ENCODE data around the gene SLC25A22. TPM values are rescaled to one million over a fixed set of nuclear protein-coding genes. Genes with fewer than 3 reads are reported as not detected.

Gene SLC25A22
- total and polyA plus RNA-seq, 9 of the 15 experiments (the other 6 are each of a cell fraction or from before 2014, with no cell fraction given) = 0.41 to 55.4 (median 11.4) TPM

GRCh38 chr11:838441-839279 lies 40.6 kb upstream of the SLC25A22 start (continued):
- TF ChIP-seq, protein P1, sequence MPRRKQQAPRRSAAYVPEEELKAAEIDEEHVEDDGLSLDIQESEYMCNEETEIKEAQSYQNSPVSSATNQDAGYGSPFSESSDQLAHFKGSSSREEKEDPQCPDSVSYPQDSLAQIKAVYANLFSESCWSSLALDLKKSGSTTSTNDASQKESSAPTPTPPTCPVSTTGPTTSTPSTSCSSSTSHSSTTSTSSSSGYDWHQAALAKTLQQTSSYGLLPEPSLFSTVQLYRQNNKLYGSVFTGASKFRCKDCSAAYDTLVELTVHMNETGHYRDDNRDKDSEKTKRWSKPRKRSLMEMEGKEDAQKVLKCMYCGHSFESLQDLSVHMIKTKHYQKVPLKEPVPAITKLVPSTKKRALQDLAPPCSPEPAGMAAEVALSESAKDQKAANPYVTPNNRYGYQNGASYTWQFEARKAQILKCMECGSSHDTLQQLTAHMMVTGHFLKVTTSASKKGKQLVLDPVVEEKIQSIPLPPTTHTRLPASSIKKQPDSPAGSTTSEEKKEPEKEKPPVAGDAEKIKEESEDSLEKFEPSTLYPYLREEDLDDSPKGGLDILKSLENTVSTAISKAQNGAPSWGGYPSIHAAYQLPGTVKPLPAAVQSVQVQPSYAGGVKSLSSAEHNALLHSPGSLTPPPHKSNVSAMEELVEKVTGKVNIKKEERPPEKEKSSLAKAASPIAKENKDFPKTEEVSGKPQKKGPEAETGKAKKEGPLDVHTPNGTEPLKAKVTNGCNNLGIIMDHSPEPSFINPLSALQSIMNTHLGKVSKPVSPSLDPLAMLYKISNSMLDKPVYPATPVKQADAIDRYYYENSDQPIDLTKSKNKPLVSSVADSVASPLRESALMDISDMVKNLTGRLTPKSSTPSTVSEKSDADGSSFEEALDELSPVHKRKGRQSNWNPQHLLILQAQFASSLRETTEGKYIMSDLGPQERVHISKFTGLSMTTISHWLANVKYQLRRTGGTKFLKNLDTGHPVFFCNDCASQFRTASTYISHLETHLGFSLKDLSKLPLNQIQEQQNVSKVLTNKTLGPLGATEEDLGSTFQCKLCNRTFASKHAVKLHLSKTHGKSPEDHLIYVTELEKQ (CRISPR knock-in tag; IDR thresholded peaks at IDR 0.05) = no peak
- TF ChIP-seq SMARCC2 (IDR thresholded peaks at IDR 0.05; ENCODE audit: low read depth) (no peak), HNRNPL (IDR thresholded peaks at IDR 0.05; ENCODE audit: low read depth, low read length) (no peak), RFX7 (CRISPR knock-in tag; IDR thresholded peaks at IDR 0.05) (no peak), KDM4B (IDR thresholded peaks at IDR 0.05; ENCODE audit: borderline replicate concordance in 2 of 2, low read depth in 1 of 2) (no peak), BCOR (IDR thresholded peaks at IDR 0.05) (no peak), ATF3 (IDR thresholded peaks at IDR 0.05) (no peak), ATF3 (CRISPR knock-in tag; conservative IDR thresholded peaks at IDR 0.05) (no peak), PPARD (CRISPR knock-in tag; IDR thresholded peaks at IDR 0.05) (no peak), CHD7 (IDR thresholded peaks at IDR 0.05; ENCODE audit: low read depth, low read length) (peak; percentile 39)

Measured in K562 (cell line).